ENCODE results near the gene TMPRSS13. TPM values are rescaled to one million over a fixed set of nuclear protein-coding genes. Genes with fewer than 3 reads are reported as not detected.
"Not testable (repeated sequence)": the region's sequence is repeated elsewhere in the genome, so short reads cannot be mapped to it uniquely, and the experiment has no call there.

TMPRSS13 gene
- polyA plus RNA-seq, 1 experiment, result not detected

DNA sequence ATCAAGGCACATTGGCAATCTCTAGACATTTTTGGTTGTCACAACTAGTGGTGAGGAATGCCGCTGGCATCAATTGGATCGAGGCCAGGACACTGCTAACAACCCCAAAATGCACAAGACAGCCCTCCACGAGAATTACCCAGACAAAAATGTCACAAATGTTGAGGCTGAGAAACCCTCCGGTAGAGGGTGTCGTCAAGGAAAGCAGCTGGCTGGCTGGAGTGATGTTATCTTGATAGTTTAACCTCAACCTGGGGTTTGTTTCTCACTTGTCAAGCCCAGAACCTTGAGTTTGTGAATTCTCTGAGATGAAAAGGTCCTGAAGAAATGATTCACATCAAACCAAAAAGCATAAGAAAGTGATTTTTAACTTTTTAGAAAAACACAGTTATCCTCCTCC, 21.1 kb upstream of the TMPRSS13 start:
- H3K4me3 ChIP-seq (ENCODE audit: low read depth, low read length), result no peak overlapping the region
- TF ChIP-seq, protein P1, sequence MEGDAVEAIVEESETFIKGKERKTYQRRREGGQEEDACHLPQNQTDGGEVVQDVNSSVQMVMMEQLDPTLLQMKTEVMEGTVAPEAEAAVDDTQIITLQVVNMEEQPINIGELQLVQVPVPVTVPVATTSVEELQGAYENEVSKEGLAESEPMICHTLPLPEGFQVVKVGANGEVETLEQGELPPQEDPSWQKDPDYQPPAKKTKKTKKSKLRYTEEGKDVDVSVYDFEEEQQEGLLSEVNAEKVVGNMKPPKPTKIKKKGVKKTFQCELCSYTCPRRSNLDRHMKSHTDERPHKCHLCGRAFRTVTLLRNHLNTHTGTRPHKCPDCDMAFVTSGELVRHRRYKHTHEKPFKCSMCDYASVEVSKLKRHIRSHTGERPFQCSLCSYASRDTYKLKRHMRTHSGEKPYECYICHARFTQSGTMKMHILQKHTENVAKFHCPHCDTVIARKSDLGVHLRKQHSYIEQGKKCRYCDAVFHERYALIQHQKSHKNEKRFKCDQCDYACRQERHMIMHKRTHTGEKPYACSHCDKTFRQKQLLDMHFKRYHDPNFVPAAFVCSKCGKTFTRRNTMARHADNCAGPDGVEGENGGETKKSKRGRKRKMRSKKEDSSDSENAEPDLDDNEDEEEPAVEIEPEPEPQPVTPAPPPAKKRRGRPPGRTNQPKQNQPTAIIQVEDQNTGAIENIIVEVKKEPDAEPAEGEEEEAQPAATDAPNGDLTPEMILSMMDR (IDR thresholded peaks at IDR 0.05; ENCODE audit: low read depth, low read length), result no peak
- DNase-seq (ENCODE audit: low read depth, low spot score), result no peak
- no peak overlapping the region for H3K27ac ChIP-seq (ENCODE audit: low read depth, low read length)
- no peaks in the 10 kb centered on the region for H3K9me3 ChIP-seq (ENCODE audit: control insufficient read depth, insufficient read depth, low read length)
- POLR2A ChIA-PET, result no interaction called here
- CTCF ChIA-PET, result interaction anchor here (1.0 to 3.0 kb wide), 4 partner anchors 132 to 524 kb away, joined by 3 to 18 read pairs (median 6); no protein-coding TSS in a partner anchor
- peaks cover 14% of the 10 kb centered on the region for H3K27me3 ChIP-seq (ENCODE audit: control insufficient read depth, insufficient read depth, low read length)

DNA sequence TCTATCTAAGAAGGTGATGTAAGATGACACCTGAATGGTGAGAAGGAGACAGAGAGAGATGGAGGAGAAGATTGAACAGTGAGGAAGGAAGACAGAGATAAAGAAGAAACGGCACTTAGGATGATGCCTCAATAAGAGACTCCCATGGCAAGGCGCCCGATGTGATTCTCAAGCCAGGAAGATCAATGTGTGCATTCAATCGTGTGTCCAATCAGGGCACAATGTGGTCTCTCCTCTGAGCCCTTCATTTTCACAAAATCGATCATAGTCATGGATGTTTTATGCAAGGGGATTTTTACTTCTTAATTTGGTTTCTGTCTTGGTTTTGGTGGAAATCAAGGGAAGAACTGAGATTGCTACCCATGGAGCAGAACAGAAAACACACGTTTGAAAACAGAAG, 19.9 kb upstream of the TMPRSS13 start:
- TF ChIP-seq, protein P1 (IDR thresholded peaks at IDR 0.05; ENCODE audit: low read depth, low read length), result no peak
- H3K9me3 ChIP-seq (ENCODE audit: control insufficient read depth, insufficient read depth, low read length), result no peaks in the 10 kb centered on the region
- ChIA-PET POLR2A (no interaction called here), CTCF (interaction anchor here (3.8 to 6.0 kb wide), 3 partner anchors 106 to 142 kb away, joined by 197 to 256 read pairs (median 207); no protein-coding TSS in a partner anchor)
- peaks cover 14% of the 10 kb centered on the region for H3K27me3 ChIP-seq (ENCODE audit: control insufficient read depth, insufficient read depth, low read length)
- no peak for DNase-seq (ENCODE audit: low read depth, low spot score)
- no peak overlapping the region for H3K27ac ChIP-seq (ENCODE audit: low read depth, low read length)
- no peak overlapping the region for H3K4me3 ChIP-seq (ENCODE audit: low read depth, low read length)

DNA sequence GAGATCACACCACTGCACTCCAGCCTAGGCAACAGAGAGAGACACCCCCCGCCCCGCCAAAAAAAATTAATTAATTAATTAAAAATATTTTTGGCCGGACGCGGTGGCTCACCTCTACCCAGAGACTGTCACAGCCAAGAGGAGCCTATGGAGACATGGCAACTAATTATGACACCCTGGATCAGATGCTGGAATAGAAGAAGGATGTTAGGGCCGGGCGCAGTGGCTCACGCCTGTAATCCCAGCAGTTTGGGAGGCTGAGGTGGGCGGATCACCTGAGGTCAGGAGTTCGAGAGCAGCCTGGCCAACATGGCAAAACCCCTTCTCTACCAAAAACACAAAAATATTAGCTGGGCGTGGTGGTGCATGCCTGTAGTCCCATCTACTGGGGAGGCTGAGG, 19.3 kb upstream of the TMPRSS13 start:
- POLR2A ChIA-PET; DNase-seq (ENCODE audit: low read depth, low spot score); H3K4me3 ChIP-seq (ENCODE audit: low read depth, low read length); H3K27ac ChIP-seq (ENCODE audit: low read depth, low read length); H3K9me3 ChIP-seq (ENCODE audit: control insufficient read depth, insufficient read depth, low read length): not testable (repeated sequence)
- peaks cover 14% of the 10 kb centered on the region for H3K27me3 ChIP-seq (ENCODE audit: control insufficient read depth, insufficient read depth, low read length)
- CTCF ChIA-PET, result interaction anchor here (1.0 to 6.0 kb wide), 8 partner anchors 9 to 147 kb away, joined by 3 to 256 read pairs (median 40); partner anchors contain the start of gene FXYD2

DNA sequence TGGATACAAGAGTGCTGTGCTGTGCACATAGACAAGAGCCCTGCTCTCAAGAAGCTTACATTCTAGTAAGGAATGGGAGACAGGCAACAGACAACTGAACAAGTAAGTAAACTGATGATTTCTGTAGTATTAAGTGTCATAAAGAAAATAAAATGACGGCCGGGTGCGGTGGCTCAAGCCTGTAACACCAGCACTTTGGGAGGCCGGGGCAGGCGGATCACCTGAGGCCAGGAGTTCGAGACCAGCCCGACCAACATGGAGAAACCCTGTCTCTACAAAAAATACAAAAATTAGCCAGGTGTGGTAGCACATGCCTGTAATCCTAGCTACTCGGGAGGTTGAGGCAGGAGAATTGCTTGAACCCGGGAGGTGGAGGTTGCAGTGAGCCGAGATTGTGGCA, 18.5 kb upstream of the TMPRSS13 start:
- H3K9me3 ChIP-seq (ENCODE audit: control insufficient read depth, insufficient read depth, low read length); H3K4me3 ChIP-seq (ENCODE audit: low read depth, low read length); POLR2A ChIA-PET; DNase-seq (ENCODE audit: low read depth, low spot score); H3K27ac ChIP-seq (ENCODE audit: low read depth, low read length): not testable (repeated sequence)
- CTCF ChIA-PET, result interaction anchor here (0.7 to 6.0 kb wide), 21 partner anchors 8 to 752 kb away, joined by 3 to 256 read pairs (median 16); partner anchors contain the start of genes DSCAML1 and FXYD2
- peaks cover 15% of the 10 kb centered on the region for H3K27me3 ChIP-seq (ENCODE audit: control insufficient read depth, insufficient read depth, low read length)

DNA sequence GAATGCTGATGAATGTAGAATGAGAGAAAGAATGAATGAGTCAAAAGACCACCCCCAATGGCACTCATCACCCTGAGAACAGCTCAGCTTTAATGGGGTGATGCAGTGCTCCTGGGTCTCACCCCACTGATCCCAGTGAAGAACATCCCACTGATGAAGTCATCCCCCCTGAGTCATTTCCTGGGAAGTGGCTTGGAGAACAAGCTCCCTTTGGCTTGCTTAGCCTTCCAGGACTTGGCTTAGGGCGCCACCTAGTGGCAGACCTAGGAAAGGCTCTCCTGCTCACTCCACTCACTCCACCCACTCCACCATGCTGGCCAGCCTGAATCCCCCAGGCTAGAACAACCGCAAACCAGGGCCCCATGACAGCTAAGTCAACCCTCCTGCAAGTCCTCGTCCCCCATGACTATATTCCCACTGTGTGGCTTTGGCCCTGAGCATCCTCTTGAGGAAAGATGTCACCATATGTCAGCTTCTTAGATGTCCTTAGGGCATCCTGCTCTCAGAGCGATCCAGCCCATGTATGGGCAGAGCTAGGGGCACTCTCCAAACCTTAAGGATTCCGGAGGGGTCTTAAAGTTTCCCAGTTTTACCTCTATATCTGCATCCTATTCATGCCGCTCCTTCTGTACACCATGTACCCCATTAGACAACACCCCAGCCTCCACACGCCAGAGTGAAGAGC, 17.8 kb upstream of the TMPRSS13 start:
- TF ChIP-seq, protein P1 (IDR thresholded peaks at IDR 0.05; ENCODE audit: low read depth, low read length), result peak; percentile 97
- Histone ChIP-seq H3K27ac (ENCODE audit: low read depth, low read length) (no peak overlapping the region), H3K4me3 (ENCODE audit: low read depth, low read length) (no peak overlapping the region), H3K9me3 (ENCODE audit: control insufficient read depth, insufficient read depth, low read length) (no peaks in the 10 kb centered on the region), H3K27me3 (ENCODE audit: control insufficient read depth, insufficient read depth, low read length) (peaks cover 21% of the 10 kb centered on the region)
- ChIA-PET POLR2A (interaction anchor here (0.6 kb wide), 2 partner anchors 140 to 522 kb away, joined by 3 to 4 read pairs; no protein-coding TSS in a partner anchor), CTCF (interaction anchor here (0.6 to 6.0 kb wide), 55 partner anchors 9 to 1089 kb away, joined by 3 to 256 read pairs (median 5); partner anchors contain the start of genes DSCAML1, FXYD2, FXYD6 and SCN4B)
- peak; percentile 85 for DNase-seq (ENCODE audit: low read depth, low spot score)

All from AG04450 (cell line).